ENCODE data around the gene ZFP64. TPM values are rescaled to one million over a fixed set of nuclear protein-coding genes. Genes with fewer than 3 reads are reported as not detected.

The ZFP64 gene
- total RNA-seq, 1 experiment from 2014 or later: 18.4 TPM

GRCh38 chr20:52160049-52160570, 31.5 kb downstream of the ZFP64 start:
- CTCF ChIA-PET: no interaction called here
- no peaks in the 10 kb centered on the region for H3K4me1 ChIP-seq (ENCODE audit: control insufficient read depth, insufficient read depth, low read length)
- H3K9me3 ChIP-seq (ENCODE audit: control insufficient read depth, insufficient read depth, low read depth, low read length): no peaks in the 10 kb centered on the region
- TF ChIP-seq SIN3A (IDR thresholded peaks at IDR 0.05; ENCODE audit: borderline replicate concordance, insufficient read depth, low read depth, low read length): no peak
- no peak for TF ChIP-seq CTCF (IDR thresholded peaks at IDR 0.05)
- no peak for TF ChIP-seq POLR2AphosphoS5 (IDR thresholded peaks at IDR 0.05; ENCODE audit: low read depth, low read length)
- no peak for TF ChIP-seq REST (IDR thresholded peaks at IDR 0.05; ENCODE audit: insufficient read depth in 1 of 2, low read depth in 2 of 2, low read length in 1 of 2)
- no peak for TF ChIP-seq TCF7L2 (IDR thresholded peaks at IDR 0.05; ENCODE audit: low read depth, low read length)
- POLR2A ChIA-PET: no interaction called here
- intact Hi-C loops (cut with micrococcal nuclease; ENCODE audit: unreplicated experiment) (no loop called here), in situ Hi-C loops (cut with HindIII; ENCODE audit: low pct_unique_long_range_greater_than_20kb, low sequenced_read_pairs) (no loop called here)
- ATAC-seq (no peak), DNase-seq (ENCODE audit: low read depth, low spot score) (no peak)
- no TSS peak for BruUV-seq (replicated peaks)
- peaks cover 3% of the 10 kb centered on the region for H3K36me3 ChIP-seq (ENCODE audit: control insufficient read depth, insufficient read depth, low read length)
- no peaks in the 10 kb centered on the region for H3K27me3 ChIP-seq (ENCODE audit: control insufficient read depth, insufficient read depth, low read length)
- H3K4me3 ChIP-seq (ENCODE audit: low read depth in 2 of 2, low read length in 2 of 2): no peak overlapping the region
- no peak overlapping the region for H3K27ac ChIP-seq (ENCODE audit: low read length)

- in situ Hi-C loops (cut with HindIII; ENCODE audit: low pct_unique_long_range_greater_than_20kb, low sequenced_read_pairs) (no loop called here), intact Hi-C loops (cut with micrococcal nuclease; ENCODE audit: unreplicated experiment) (no loop called here)
- ATAC-seq (no peak), DNase-seq (ENCODE audit: low read depth, low spot score) (no peak)
- BruUV-seq (replicated peaks): no TSS peak
- TF ChIP-seq POLR2AphosphoS5 (IDR thresholded peaks at IDR 0.05; ENCODE audit: low read depth, low read length): no peak
- no peak for TF ChIP-seq CTCF (IDR thresholded peaks at IDR 0.05)
- TF ChIP-seq SIN3A (IDR thresholded peaks at IDR 0.05; ENCODE audit: borderline replicate concordance, insufficient read depth, low read depth, low read length): no peak
- TF ChIP-seq TCF7L2 (IDR thresholded peaks at IDR 0.05; ENCODE audit: low read depth, low read length): no peak
- no peak for TF ChIP-seq REST (IDR thresholded peaks at IDR 0.05; ENCODE audit: insufficient read depth in 1 of 2, low read depth in 2 of 2, low read length in 1 of 2)
- CTCF ChIA-PET: no interaction called here
- POLR2A ChIA-PET: no interaction called here
- Histone ChIP-seq H3K9me3 (ENCODE audit: control insufficient read depth, insufficient read depth, low read depth, low read length) (no peaks in the 10 kb centered on the region), H3K4me3 (ENCODE audit: low read depth in 2 of 2, low read length in 2 of 2) (no peak overlapping the region), H3K27me3 (ENCODE audit: control insufficient read depth, insufficient read depth, low read length) (no peaks in the 10 kb centered on the region), H3K27ac (ENCODE audit: low read length) (no peak overlapping the region), H3K4me1 (ENCODE audit: control insufficient read depth, insufficient read depth, low read length) (no peaks in the 10 kb centered on the region), H3K36me3 (ENCODE audit: control insufficient read depth, insufficient read depth, low read length) (no peaks in the 10 kb centered on the region; the same call in 1 of the 2 replicates)
Observed at GRCh38 chr20:52154575-52154974, 37.0 kb downstream of the ZFP64 start.
